ENCODE results near the gene CYP24A1.

The CYP24A1 gene

GRCh38 chr20:54173653-54174456 is at the start of gene CYP24A1:
CYP24A1 (minus strand) TSS chr20:54173986; CDS start chr20:54173579, 407 bp downstream.
- DNase-seq (ENCODE audit: low read depth): peak; percentile 23

- no peak for DNase-seq (ENCODE audit: low read depth)
These were observed 49.5 kb upstream of the CYP24A1 start for GRCh38 chr20:54223285-54223684.

- DNase-seq (ENCODE audit: low read depth): no peak
These were observed 48.5 kb upstream of the CYP24A1 start for GRCh38 chr20:54221996-54222890.

- no peak for DNase-seq (ENCODE audit: low read depth)
These were observed 47.6 kb upstream of the CYP24A1 start for GRCh38 chr20:54221353-54221752.

- no peak for DNase-seq (ENCODE audit: low read depth)
These were observed 46.9 kb upstream of the CYP24A1 start for GRCh38 chr20:54220722-54221121.

GRCh38 chr20:54219751-54220426 is 46.1 kb upstream of the CYP24A1 start:
- DNase-seq (ENCODE audit: low read depth): peak; percentile 59

- DNase-seq (ENCODE audit: low read depth): no peak
These were observed 44.7 kb upstream of the CYP24A1 start for GRCh38 chr20:54218470-54218869.

- DNase-seq (ENCODE audit: low read depth): no peak
These were observed 44.0 kb upstream of the CYP24A1 start for GRCh38 chr20:54217762-54218161.

GRCh38 chr20:54215157-54215789 is 41.5 kb upstream of the CYP24A1 start:
- DNase-seq (ENCODE audit: low read depth): no peak

GRCh38 chr20:54214566-54214965 is 40.8 kb upstream of the CYP24A1 start:
- no peak for DNase-seq (ENCODE audit: low read depth)

- no peak for DNase-seq (ENCODE audit: low read depth)
These were observed 39.1 kb upstream of the CYP24A1 start for GRCh38 chr20:54212871-54213270.

- DNase-seq (ENCODE audit: low read depth): peak; percentile 34
These were observed 38.4 kb upstream of the CYP24A1 start for GRCh38 chr20:54212226-54212625.

GRCh38 chr20:54209216-54209813 is 35.5 kb upstream of the CYP24A1 start:
- no peak for DNase-seq (ENCODE audit: low read depth)

GRCh38 chr20:54208548-54209176 is 34.9 kb upstream of the CYP24A1 start:
- DNase-seq (ENCODE audit: low read depth): peak; percentile 68

- DNase-seq (ENCODE audit: low read depth): peak; percentile 89
These were observed 34.2 kb upstream of the CYP24A1 start, which contains the start of gene PFDN4 for GRCh38 chr20:54207743-54208547. PFDN4 (plus strand) TSS chr20:54208087; CDS start chr20:54208101, 14 bp downstream.

- no peak for DNase-seq (ENCODE audit: low read depth)
These were observed 33.4 kb upstream of the CYP24A1 start for GRCh38 chr20:54207053-54207742.

- DNase-seq (ENCODE audit: low read depth): no peak
These were observed 31.7 kb upstream of the CYP24A1 start for GRCh38 chr20:54205450-54205849.

GRCh38 chr20:54204481-54204880 is 30.7 kb upstream of the CYP24A1 start:
- DNase-seq (ENCODE audit: low read depth): no peak

- no peak for DNase-seq (ENCODE audit: low read depth)
These were observed 30.3 kb upstream of the CYP24A1 start for GRCh38 chr20:54204063-54204462.
